ENCODE measurements around the gene EPOP. TPM values are rescaled to one million over a fixed set of nuclear protein-coding genes. Genes with fewer than 3 reads are reported as not detected.

EPOP gene
- total and polyA plus RNA-seq, 2 donors (not counting 3 experiments of a cell fraction or from before 2014, with no cell fraction given) = 0.43 to 2.9 TPM

DNA sequence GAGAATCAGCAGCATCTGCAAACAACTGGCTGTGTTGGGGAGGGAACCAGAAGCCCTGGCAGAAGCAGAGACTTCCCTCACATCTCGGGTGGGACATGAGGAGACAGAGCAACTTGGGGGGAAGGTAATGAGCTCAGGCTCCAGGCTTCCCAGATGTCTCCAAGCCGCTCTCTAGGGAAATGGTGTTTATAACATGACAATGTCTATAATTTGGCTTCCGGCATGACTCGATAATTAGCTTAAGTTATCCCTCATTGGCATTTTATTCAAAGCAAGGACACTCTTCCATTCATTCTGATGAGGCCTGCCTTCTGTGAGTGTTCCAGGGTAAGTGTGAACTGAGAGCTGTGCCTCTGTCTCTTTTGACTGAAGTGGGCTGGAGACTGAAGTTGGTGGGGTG, 15.6 kb upstream of the EPOP start:
- H3K9me3 ChIP-seq (replicated peaks; ENCODE audit: control insufficient read depth, insufficient read depth, low read length) = no peaks in the 10 kb centered on the region
- no peak overlapping the region for H3K27ac ChIP-seq (ENCODE audit: insufficient read depth, low read depth, low read length)
- CTCF ChIA-PET = interaction anchor here (0.6 to 3.0 kb wide), 5 partner anchors 12 to 45 kb away, joined by 3 to 11 read pairs (median 3); no protein-coding TSS in a partner anchor
- no peak overlapping the region for H3K9ac ChIP-seq (replicated peaks; ENCODE audit: extremely low read depth, insufficient read depth, low read length)
- H3K4me2 ChIP-seq (ENCODE audit: insufficient read depth, low read length) = no peak overlapping the region
- no peaks in the 10 kb centered on the region for H3K9me1 ChIP-seq (replicated peaks; ENCODE audit: control insufficient read depth, extremely low read depth, insufficient read depth, low read length)
- H3K36me3 ChIP-seq (ENCODE audit: control insufficient read depth in 2 of 2, extremely low read depth in 1 of 2, insufficient read depth in 2 of 2, low read length in 2 of 2) = no peaks in the 10 kb centered on the region
- no peaks in the 10 kb centered on the region for H3K79me2 ChIP-seq (ENCODE audit: control insufficient read depth, insufficient read depth, low read length)
- DNase-seq (ENCODE audit: low read depth, low spot score) (no peak), FAIRE-seq (no peak)
- BruUV-seq (replicated peaks) = no TSS peak
- dilution Hi-C loops (cut with MboI; ENCODE audit: extremely low pct_ligation_motif_present, low sequenced_read_pairs) (no loop called here), intact Hi-C loops (cut with micrococcal nuclease) (no loop called here)
- H3K27me3 ChIP-seq (ENCODE audit: control insufficient read depth in 2 of 2, insufficient read depth in 2 of 2, low read length in 2 of 2) = no peaks in the 10 kb centered on the region
- no peak overlapping the region for H2AFZ ChIP-seq (ENCODE audit: low read depth, low read length)
- no peak overlapping the region for H3K4me3 ChIP-seq (replicated peaks in 1 of 3; ENCODE audit: insufficient read depth in 1 of 3, low read depth in 1 of 3, low read length in 3 of 3)
- POLR2A ChIA-PET = no interaction called here
- no peak for TF ChIP-seq MYC (IDR thresholded peaks at IDR 0.05; ENCODE audit: low read depth, low read length)
- no peak for TF ChIP-seq EZH2 (IDR thresholded peaks at IDR 0.05; ENCODE audit: borderline replicate concordance, low read depth, low read length, severe bottlenecking)
- no peak for TF ChIP-seq FOS (IDR thresholded peaks at IDR 0.05; ENCODE audit: borderline replicate concordance, insufficient read depth, low read length)
- no peak for TF ChIP-seq GATA2 (IDR thresholded peaks at IDR 0.05; ENCODE audit: insufficient read depth, insufficient read length, low read depth, low read length)
- TF ChIP-seq, protein P1, sequence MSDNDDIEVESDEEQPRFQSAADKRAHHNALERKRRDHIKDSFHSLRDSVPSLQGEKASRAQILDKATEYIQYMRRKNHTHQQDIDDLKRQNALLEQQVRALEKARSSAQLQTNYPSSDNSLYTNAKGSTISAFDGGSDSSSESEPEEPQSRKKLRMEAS (IDR thresholded peaks at IDR 0.05; ENCODE audit: insufficient read depth, insufficient read length) = no peak
- TF ChIP-seq POLR2A (IDR thresholded peaks at IDR 0.05; ENCODE audit: low read depth, low read length) = no peak
- TF ChIP-seq, protein P2, sequence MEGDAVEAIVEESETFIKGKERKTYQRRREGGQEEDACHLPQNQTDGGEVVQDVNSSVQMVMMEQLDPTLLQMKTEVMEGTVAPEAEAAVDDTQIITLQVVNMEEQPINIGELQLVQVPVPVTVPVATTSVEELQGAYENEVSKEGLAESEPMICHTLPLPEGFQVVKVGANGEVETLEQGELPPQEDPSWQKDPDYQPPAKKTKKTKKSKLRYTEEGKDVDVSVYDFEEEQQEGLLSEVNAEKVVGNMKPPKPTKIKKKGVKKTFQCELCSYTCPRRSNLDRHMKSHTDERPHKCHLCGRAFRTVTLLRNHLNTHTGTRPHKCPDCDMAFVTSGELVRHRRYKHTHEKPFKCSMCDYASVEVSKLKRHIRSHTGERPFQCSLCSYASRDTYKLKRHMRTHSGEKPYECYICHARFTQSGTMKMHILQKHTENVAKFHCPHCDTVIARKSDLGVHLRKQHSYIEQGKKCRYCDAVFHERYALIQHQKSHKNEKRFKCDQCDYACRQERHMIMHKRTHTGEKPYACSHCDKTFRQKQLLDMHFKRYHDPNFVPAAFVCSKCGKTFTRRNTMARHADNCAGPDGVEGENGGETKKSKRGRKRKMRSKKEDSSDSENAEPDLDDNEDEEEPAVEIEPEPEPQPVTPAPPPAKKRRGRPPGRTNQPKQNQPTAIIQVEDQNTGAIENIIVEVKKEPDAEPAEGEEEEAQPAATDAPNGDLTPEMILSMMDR (IDR thresholded peaks at IDR 0.05; ENCODE audit: extremely low read depth in 1 of 2, insufficient read depth in 1 of 2, low read depth in 1 of 2, low read length in 2 of 2) = no peak
- no peak for TF ChIP-seq JUN (IDR thresholded peaks at IDR 0.05; ENCODE audit: borderline replicate concordance, insufficient read depth, insufficient read length, low read depth)
- TF ChIP-seq POLR2AphosphoS5 (IDR thresholded peaks at IDR 0.05; ENCODE audit: insufficient read depth, low read depth, low read length) = no peak
- H3K4me1 ChIP-seq (ENCODE audit: control insufficient read depth, extremely low read depth, insufficient read depth, low read length) = peaks cover 6% of the 10 kb centered on the region
- H4K20me1 ChIP-seq (replicated peaks; ENCODE audit: control insufficient read depth, extremely low read depth, insufficient read depth, low read length) = no peaks in the 10 kb centered on the region

Measured in endothelial cell of umbilical vein (primary cell).